Measurements from ENCODE around the gene ALX4.

ALX4 gene

DNA sequence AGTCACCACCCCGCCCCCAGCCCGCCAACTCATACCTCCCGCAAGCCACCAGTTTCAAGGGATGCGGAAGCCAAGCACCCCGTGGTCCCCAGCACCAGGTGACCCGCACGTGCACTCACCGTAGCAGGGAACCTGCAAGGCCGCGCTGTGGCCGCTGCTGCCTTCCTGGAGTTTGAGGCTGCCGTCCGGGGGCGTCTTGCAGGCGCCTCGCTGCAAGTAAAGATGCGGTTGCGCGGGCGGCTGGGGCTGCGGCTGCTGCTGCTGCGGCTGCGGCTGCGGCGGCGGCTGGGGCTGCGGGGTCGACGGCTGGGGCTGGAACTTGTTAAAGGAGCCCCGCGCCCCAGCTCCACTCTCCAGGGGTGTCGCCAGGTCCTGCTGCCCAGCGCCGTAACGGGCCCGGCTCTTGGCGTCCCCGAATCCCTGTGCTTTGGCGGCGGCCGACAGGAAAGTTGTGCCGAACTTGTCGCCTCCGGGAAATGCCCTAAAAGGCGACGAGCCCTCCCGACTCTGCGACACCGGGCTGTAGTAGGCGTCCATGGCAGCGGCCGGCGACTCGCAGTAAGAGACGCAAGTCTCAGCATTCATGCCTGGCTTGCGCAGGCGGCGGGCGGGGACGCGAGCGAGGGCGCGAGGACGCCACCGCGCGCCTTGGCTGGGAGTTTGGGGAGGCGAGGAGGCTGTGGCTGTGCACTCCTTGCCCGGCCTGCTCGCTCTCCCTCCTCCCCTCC is at the start of gene ALX4:
ALX4 (minus strand) TSS at position 662 of the 728 bp plus-strand sequence; CDS start at position 585, 77 bp downstream.
- no peak for DNase-seq

DNA sequence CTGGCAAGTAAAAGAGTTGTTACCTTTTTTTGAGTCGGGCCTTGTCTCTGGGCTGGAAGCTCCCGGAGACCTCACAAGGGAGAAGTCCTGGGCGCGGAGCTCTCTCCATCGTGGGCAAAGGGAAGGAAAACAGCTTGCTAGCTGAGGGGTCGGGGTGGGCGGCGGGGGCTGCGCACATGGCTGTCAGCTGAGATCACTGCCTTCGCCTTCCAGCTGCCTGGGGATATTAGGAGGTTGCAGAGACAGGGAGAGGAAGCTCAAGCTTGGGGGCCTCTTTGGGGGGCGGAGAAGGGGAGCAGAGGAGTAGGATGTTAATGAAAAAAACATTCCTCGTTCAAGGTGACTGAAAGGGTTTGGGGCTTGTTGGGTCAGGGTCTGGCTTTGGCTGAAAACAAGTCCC is 49.2 kb upstream of the ALX4 start:
- no peak for DNase-seq

DNA sequence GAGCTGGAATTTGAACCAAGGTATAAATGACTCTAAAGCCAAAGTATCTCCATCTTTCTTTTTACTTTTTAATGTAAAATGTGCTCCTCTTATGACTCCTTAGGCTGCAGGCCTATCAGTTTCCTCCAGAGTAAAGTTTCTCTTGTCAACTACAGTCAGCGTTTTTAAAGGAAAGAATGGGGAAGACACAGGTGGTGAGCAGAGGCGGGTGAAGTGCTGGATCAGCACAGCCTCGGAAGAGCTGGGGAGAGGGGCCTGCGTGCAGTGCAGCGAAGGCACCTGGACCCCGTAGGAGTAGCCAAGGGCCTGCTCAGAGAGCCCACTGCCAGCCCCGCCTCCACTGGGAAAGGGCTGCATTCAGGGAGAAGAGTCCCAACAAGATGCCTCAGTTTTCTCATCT is 48.8 kb upstream of the ALX4 start:
- no peak for DNase-seq

DNA sequence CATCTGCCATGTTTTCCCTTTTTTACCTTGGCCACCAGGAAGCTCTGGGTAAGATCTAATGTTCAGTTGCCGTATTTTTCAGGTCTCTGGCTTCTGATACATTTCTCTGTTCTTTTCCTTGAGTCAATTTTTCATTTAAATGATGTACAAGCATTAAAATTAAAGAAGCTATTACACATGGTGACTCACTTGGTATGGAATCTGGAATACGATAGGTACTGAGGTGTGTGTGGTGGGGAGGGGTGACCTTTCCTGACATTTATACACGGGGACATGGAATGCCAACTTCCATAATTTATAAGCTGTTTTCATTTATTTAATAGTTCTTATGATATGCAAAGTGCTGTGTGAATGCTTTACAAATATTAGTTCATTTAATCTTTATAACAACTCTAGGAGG is 47.8 kb upstream of the ALX4 start:
- DNase-seq = no peak

DNA sequence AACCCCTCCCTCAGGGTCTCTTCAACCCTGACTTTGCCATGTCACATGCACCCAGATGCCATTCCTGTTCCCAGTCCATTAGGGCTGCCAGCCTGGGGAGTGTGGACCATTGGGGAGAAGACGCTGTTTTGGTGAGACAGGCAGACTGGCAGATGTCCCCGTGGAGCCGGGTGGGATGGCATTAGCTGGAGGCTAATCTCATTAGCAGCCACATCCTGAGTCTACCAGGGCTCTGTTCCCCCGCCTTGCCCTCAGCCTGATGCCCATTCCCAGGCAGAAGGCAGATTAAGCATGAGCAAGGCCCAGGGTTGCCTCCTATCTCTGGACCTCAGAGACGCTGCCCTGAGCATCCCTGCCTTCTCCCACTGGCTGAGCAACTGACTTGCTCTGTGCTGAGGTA is 46.4 kb upstream of the ALX4 start:
- DNase-seq = no peak

DNA sequence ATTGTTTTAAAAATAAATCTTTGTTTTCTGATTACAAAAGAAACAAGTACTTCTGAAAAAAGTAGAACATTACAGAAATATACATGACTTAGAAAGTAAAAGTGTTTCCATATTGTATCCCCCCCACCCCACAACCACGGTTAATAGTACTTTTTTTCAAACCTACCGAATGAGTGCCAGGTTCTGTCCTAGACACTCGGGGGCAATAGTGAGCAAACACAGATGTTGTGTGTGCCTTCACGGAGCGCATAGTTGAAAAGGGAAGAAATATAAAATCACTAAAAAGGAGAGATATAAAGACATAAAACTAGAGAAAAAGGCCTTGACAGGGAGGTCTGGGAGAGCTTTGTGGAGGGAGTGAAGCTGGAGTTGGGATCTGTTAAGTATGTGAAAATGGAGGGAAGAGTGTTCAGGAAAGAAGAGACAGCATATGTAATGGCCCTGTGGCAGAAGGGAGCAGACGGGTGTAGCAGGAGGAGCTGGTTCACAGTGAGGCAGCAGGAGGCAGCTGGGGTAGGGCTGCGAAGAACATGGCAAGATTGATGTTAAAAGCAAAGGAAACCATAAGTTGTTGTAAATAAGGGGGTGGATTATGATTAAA is 42.1 kb upstream of the ALX4 start:
- no peak for DNase-seq

DNA sequence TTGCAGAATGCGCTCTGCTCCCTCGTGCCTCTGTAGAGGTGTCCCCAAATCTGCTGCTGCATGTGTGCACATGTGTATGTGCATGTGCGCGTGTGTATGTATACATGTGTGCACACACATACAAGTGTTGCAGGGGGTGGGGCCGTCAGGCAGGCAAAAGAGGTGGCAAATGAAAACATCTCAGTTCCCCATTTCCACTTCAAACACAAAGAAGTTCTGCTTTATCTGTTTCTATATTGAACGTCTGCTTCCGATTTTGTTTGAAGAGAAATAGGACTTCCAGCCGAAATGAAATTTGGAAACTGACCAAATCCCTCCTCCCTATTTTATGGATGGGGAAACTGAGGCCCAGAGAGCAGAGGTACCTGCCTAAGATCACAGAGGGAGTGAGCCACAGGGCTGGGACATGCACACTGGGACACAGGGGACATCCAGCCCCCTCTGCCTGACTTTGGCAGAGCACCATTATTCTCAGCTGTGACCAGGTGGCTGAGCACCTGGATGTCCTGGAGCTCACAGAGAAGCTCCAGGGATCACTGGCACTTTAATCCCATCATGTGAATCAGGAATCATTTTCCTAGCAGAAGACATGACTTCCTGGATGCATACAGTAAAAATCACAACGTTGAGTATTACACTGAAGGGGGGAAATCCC is 41.2 kb upstream of the ALX4 start:
- no peak for DNase-seq

DNA sequence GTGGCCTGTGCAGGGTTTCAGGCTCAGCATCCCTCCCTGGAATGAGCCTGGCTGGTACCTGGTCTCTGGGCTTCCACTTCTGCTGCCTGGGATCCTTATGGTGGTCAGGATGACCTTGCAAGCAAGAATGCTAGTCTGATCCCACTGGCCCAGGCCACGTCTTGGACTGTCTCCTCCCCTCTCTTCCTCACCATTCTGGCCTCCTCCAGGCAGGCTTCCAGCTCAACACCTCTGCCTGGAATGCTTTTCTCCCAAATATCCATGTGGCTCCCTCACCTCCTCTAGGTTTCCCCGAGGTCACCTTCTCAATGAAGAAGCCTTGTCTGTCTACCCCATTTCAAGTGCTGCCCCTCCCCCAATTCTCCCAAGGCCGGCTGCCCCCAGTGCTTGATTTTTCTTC is 39.4 kb upstream of the ALX4 start:
- no peak for DNase-seq

DNA sequence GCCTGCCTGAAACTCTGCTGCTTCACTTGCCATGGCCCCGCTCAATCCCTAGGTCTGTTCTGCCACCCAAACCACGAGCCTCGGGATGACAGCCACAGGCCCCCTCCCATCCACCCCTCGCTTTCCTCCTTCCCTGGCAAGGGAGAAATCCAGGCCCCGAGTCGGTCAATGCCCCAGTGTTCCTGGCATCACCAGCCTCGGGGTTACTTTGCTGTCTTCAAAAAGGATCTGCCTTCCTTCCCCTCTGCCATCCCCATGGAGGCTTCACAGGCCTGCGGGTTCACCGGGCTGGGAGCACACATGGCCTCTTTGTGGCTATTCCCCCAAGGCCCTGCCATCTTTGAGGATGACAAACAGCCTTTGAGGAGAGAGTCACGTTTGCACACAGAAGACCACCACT is 38.8 kb upstream of the ALX4 start:
- DNase-seq = no peak

DNA sequence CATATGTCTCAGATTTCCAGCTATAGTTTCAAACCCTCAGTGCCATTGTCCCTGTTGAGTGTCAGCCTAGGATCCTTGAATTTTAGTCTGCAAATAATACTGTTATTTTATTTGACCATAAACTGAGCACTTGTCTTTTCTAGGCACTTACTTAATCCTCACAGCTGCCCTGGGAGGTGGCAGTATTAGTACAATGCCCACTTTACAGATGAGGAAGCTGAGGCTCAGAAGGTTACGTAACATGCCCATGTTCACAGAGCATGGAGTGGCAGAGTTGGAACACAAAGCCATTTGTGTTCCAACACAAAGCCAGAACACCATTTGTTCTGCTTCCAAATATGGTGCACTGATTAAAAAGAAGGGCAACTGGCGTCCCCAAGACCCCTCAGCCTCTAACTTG is 38.2 kb upstream of the ALX4 start:
- DNase-seq = no peak

DNA sequence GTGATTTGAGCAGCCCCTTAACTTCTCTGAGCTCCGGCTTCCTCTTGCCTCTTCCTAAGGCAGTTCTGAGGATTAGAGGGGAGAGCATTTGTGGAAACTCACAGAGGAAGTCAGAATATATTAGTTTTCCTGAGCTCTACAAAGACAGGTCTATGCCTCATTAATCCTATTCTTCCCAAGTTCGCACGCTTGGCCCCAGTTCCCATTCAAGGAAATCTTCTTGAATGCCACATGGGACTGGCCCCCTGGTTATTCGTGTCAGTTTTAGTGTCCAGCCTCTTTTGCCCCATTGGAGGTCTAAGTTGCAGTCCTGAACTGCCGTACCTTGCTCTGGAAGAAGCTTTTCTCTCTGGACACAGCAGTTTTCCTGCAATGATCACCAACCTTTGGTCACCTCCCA is 37.6 kb upstream of the ALX4 start:
- DNase-seq = no peak

DNA sequence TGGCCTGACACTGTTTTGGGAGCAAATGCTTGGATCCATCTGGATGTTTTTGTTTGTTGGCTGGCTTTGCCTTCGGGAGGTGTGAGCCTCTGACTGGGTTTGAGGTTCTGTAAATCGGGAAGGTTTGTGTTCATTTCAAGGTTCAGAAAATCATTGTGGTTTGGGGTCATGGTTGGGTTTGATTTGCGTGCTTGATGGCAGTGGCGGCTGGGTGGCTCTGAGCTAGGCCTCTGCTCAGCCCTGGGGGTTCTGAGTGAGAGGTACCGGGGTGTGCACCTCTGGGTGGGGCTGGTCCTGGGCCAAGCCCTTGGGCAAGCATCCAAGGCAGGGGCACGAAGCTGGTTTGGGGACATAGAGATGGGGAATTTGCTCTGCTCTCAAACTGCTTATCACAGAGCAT is 37.0 kb upstream of the ALX4 start:
- no peak for DNase-seq

DNA sequence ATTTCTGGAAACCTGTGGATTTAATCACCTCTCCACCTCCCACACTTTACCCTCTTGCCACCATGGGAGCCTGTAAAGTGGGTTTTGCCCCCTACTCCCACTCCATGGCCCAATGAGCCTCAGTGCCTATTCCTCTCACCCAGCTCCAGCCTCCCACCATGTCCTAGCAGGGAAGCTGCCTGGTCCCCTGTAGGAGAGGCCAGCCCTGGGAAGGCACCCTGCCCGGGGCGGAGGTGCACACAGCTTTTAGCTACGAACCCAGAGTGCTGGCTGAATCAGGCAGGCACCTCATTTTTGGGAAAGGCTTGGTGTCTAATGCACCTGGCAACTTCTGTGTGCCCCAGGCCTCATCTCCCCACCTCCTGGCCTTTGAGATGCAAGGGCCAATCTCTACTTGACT is 35.8 kb upstream of the ALX4 start:
- DNase-seq = no peak

DNA sequence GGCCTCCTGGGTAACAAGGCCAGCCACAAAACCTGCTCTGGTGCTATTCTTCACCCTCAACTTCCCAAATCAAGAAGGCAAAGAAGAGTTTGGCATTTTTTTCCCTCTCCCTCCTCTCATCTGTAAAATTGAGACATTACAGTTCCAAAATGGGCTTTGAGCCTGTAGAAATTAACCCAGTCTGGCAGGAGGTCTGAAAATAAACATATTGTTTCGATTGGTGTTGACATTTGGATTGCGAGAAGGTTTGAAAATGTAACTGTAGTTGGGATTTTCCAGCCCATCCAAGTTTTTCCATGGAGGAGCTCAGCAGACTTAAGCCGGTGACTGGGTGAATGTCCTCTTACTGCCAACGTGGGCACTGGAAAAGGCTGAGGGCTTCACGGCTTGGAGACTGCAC is 35.0 kb upstream of the ALX4 start:
- no peak for DNase-seq

DNA sequence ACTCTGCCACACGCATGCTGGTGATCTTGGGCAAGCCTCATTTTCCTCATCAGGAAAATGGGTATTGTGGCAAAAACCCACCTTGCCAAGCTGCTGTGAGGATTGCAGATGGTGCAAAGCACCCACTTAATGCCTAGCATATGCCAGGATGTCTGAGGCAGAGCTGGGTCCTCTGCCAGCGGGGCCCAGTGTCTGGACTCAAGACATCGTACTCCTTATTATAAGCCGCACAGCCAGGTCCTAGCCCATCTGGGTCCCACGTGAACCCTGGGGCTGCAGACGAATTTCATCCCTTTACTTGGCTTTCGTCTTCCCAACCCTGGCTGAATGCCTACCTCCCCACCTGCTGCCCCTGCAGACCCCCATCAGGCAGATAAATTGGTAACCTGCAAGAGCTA is 34.5 kb upstream of the ALX4 start:
- no peak for DNase-seq

DNA sequence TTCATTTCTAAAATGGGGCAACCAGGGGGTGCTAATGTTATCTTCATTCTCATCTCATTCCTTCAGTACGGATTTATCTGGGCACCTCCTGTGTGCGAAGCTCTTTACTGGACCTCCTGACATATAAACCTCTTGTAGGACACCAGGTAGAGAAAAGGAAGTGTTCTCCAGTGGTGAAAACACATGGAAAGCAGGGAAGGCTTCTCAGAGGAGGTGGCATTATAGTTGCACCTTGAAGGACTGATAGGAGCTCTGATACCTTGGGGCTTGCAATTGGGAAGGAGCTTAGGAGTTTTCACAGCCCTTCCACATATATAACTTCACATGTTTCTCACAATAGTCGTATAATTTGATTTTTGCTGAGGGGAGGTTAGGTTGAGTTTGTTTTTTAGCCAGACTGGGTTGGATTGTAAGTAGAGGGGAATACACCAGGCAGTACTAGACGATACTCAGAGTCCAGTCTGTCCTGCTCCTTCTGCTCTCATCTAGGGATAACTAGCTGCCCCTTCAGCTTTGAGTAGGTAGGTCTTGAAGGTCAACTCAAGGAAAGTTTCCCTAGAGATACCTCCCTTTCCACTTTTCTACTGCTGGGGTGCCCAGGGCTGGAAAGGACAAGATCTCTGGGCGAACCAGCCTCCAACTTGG is 34.0 kb upstream of the ALX4 start:
- no peak for DNase-seq

DNA sequence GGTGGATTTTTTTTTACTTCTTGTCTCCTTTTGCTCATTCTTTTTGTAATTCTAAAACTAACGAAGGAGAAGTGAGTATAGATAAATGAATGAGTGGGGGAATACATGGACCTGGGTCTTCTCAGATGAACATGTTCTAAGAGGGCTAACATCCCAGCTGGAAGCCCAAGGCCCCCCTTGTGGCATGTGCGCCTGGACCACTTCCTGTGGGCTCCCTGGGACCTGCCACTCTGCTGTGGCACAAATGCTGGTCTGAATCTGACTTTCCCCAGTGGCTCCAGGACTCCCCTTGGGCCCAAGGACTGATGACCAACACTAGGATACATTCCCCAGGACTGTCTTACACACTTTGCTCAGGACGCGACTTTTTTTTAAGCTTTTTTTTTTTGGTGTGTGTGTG is 32.7 kb upstream of the ALX4 start:
- DNase-seq = no peak

DNA sequence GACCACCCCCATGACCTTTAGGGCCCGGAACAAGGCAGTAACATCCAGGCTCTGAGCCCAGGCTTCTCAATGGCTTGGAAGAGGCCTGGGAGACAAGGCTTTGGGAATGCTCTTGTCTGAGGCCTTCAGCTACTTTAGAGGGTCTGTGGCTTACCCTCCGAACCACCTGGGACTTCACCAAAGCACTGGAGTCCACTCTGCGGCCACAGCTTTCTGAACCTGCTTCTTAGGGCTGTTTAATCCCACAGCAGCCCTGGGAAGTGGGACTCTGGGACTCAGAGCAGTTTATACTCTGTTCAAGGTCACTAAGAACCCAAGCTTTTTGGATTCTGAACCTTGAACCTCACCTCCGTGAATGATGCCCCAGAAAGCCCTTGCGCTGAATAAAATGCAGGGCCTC is 30.7 kb upstream of the ALX4 start:
- DNase-seq = no peak

DNA sequence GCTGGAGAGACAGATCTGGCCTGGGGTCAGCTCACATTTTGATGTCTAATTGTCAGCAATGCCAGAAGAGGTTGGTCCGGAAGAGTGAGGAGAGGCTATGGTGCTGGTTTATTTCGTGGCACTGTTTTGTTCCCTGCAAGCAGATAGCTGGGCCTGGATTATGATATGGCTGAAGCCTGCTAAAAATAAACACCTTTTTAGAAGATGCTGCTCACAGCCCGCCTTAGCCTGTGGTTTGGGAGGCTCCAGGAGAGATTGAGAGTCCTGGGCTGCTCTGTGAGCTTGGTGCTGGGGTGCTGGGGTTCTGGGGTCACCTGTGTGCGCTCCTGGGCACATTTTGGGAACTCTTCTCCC is 29.6 kb upstream of the ALX4 start:
- no peak for DNase-seq

DNA sequence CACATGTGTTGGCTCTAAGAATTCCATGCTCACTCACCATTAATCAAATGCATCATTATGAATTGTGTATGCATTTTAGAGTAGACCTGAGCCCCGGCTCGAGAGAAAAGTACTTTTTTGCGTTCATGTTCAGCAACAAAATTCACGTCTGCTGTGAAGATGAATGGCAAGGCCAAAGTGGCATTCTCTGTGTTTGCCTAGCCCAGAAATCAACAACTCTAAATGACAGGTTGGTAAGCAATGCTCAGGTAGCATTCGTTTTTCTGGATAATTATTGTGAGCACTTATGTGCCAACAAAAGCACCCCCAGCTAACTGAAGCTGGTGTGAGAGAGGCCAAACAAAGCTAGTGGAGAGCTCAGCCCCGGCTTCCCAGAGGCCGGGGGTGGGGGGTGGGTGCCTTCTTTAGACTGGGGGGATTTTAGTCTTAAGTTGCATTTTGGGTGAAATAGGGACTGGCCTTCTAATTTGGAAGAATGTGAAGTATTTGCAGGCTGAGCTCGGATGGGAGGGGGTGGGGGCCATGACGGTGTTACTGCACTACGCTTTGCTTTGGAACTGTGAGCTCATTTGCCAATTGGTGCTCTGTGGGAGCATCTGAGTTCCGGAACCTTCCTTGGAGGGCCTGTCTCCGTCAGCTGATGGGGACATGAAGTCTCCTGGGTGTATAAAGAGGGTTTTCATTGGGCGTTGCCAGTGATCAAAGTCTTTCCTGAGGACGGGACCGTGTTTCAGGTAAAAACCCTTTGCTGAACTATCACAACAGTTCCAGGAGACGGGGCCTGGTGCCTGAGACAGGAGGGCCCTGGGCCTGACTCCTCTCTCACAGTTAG is 29.0 kb upstream of the ALX4 start:
- no peak for DNase-seq

DNA sequence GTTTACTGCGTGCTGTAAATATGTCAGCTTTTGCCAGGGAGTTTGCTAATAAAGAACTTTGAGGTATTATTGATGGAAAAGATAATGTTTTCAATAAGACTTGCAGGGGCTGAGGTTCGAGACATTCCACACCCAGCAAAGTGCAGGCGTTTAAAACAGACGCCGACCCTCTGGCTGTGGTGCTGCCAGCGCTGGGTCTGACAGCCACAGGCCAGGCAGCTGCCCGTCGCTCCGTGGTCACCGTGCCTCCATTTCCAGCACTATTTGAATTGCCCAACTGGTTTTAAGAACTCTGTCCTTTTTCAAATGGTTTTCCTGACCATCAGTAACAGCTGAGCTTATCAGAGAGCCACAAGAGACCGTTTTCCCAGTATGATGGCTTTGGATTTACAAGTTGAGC is 28.1 kb upstream of the ALX4 start:
- DNase-seq = no peak

DNA sequence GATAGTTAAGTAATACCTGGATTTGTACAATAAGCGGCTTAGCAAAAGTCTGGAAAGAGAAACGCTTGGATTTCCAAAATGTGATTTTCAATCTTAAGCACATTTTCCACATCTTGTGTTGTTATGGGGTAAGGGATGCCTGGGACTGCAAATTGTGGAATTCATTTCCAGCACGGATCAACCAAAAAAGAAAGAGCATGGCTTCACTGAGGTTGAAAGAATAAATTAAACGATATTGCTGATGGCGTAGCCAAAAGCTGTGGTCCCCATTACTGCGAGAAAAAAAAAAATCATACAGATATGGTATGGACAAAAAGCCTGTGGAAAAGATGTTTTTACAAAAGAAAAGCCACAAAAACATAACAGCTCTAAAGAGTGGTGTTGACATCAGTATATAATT is 26.0 kb upstream of the ALX4 start:
- no peak for DNase-seq

DNA sequence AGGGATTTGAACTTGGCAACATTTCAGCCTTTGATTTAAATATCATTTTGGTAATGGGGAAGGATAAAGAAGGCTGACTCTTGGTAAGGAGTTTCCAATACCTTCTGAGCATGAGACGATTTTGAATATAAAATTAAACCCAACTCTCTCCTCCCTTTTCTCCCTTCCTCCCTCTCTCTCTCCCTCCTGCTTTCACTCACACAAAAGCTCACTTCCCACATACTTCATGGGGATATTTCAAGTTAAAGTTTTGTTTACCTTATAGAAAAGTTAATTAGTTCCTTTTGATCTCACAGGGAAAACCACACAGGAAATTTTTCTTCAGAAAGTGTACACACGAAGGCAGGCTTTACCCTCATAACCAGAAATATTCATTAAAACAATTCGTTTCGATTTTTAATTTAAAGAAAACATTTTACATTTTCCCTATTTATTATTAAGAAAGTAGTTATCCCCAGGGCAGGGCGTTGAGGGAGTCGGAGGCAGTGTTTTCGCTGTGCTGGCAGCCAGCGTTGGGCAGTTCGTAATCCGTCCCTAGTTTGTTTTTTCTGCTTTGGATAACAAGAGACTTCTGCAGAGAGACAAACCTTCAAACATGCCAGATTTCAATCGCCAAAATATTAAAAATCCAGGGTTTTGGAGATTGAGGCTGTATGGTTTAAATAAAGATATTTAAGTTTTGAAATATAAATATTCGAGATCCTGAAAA is 25.3 kb upstream of the ALX4 start:
- DNase-seq = no peak

Data from activated gamma-delta T cell treated with Interleukin-2 at 50 U/mL for 16 hours (primary cell).